ENCODE results near the gene EPS8.

EPS8 gene

GRCh38 chr12:15733136-15733535 is 56.1 kb downstream of the EPS8 start:
- ATAC-seq (ENCODE audit: insufficient read depth, low read depth), result no peak
- no peaks in the 10 kb centered on the region for H3K4me1 ChIP-seq (ENCODE audit: insufficient read depth, low read length)
- H3K9ac ChIP-seq (ENCODE audit: low read depth, low read length), result no peak overlapping the region
- H3K4me2 ChIP-seq (ENCODE audit: insufficient read depth, low read length), result no peak overlapping the region
- H3K27ac ChIP-seq (ENCODE audit: low read length), result no peak overlapping the region
- H3K36me3 ChIP-seq (ENCODE audit: insufficient read depth, low read length), result no peaks in the 10 kb centered on the region
- H3K4me3 ChIP-seq (ENCODE audit: low read depth in 1 of 2, low read length in 2 of 2), result no peak overlapping the region
- H3K79me2 ChIP-seq (ENCODE audit: insufficient read depth, low read length), result no peaks in the 10 kb centered on the region
- no peaks in the 10 kb centered on the region for H4K20me1 ChIP-seq (ENCODE audit: insufficient read depth, low read length)
- no peaks in the 10 kb centered on the region for H3K9me3 ChIP-seq (ENCODE audit: insufficient read depth, low read length, severe bottlenecking)
- TF ChIP-seq EZH2 (IDR thresholded peaks at IDR 0.05; ENCODE audit: borderline replicate concordance, low read depth, low read length, severe bottlenecking) (no peak), CTCF (IDR thresholded peaks at IDR 0.05; ENCODE audit: borderline replicate concordance, extremely low read depth, low read length, poor library complexity, severe bottlenecking) (no peak)
- H2AFZ ChIP-seq (ENCODE audit: low read depth, low read length), result no peak overlapping the region
- peaks cover 12% of the 10 kb centered on the region for H3K27me3 ChIP-seq (ENCODE audit: insufficient read depth, low read length, poor library complexity)
- DNase-seq, result no peak

- no peaks in the 10 kb centered on the region for H3K79me2 ChIP-seq (ENCODE audit: insufficient read depth, low read length)
- no peaks in the 10 kb centered on the region for H3K4me1 ChIP-seq (ENCODE audit: insufficient read depth, low read length)
- TF ChIP-seq EZH2 (IDR thresholded peaks at IDR 0.05; ENCODE audit: borderline replicate concordance, low read depth, low read length, severe bottlenecking), result no peak
- no peak overlapping the region for H3K4me2 ChIP-seq (ENCODE audit: insufficient read depth, low read length)
- H3K36me3 ChIP-seq (ENCODE audit: insufficient read depth, low read length), result no peaks in the 10 kb centered on the region
- no peak overlapping the region for H3K9ac ChIP-seq (ENCODE audit: low read depth, low read length)
- H3K9me3 ChIP-seq (ENCODE audit: insufficient read depth, low read length, severe bottlenecking), result no peaks in the 10 kb centered on the region
- H2AFZ ChIP-seq (ENCODE audit: low read depth, low read length), result no peak overlapping the region
- DNase-seq (no peak), ATAC-seq (ENCODE audit: insufficient read depth, low read depth) (no peak)
- no peak overlapping the region for H3K27ac ChIP-seq (ENCODE audit: low read length)
- no peaks in the 10 kb centered on the region for H4K20me1 ChIP-seq (ENCODE audit: insufficient read depth, low read length)
- no peak overlapping the region for H3K4me3 ChIP-seq (ENCODE audit: low read depth in 1 of 2, low read length in 2 of 2)
- H3K27me3 ChIP-seq (ENCODE audit: insufficient read depth, low read length, poor library complexity), result peaks cover 15% of the 10 kb centered on the region
These were observed 56.7 kb downstream of the EPS8 start for GRCh38 chr12:15732341-15733061.

- no peak for TF ChIP-seq CTCF (IDR thresholded peaks at IDR 0.05; ENCODE audit: borderline replicate concordance, extremely low read depth, low read length, poor library complexity, severe bottlenecking)
- H3K4me3 ChIP-seq (ENCODE audit: low read depth in 1 of 2, low read length in 2 of 2), result no peak overlapping the region
These were observed 57.2 kb downstream of the EPS8 start for GRCh38 chr12:15731940-15732339.

GRCh38 chr12:15729097-15729496 is 60.1 kb downstream of the EPS8 start:
- Histone ChIP-seq H3K27me3 (ENCODE audit: insufficient read depth, low read length, poor library complexity) (peaks cover 6% of the 10 kb centered on the region), H3K27ac (ENCODE audit: low read length) (no peak overlapping the region), H4K20me1 (ENCODE audit: insufficient read depth, low read length) (no peaks in the 10 kb centered on the region), H3K79me2 (ENCODE audit: insufficient read depth, low read length) (no peaks in the 10 kb centered on the region), H3K36me3 (ENCODE audit: insufficient read depth, low read length) (no peaks in the 10 kb centered on the region), H3K4me3 (ENCODE audit: low read depth in 1 of 2, low read length in 2 of 2) (no peak overlapping the region), H3K9me3 (ENCODE audit: insufficient read depth, low read length, severe bottlenecking) (no peaks in the 10 kb centered on the region), H3K4me1 (ENCODE audit: insufficient read depth, low read length) (no peaks in the 10 kb centered on the region), H3K4me2 (ENCODE audit: insufficient read depth, low read length) (no peak overlapping the region), H3K9ac (ENCODE audit: low read depth, low read length) (no peak overlapping the region), H2AFZ (ENCODE audit: low read depth, low read length) (no peak overlapping the region)
- DNase-seq (no peak), ATAC-seq (ENCODE audit: insufficient read depth, low read depth) (no peak)
- no peak for TF ChIP-seq EZH2 (IDR thresholded peaks at IDR 0.05; ENCODE audit: borderline replicate concordance, low read depth, low read length, severe bottlenecking)
- no peak for TF ChIP-seq CTCF (IDR thresholded peaks at IDR 0.05; ENCODE audit: borderline replicate concordance, extremely low read depth, low read length, poor library complexity, severe bottlenecking)

More at GRCh38 chr12:15731940-15732339, 57.2 kb downstream of the EPS8 start:
- Histone ChIP-seq H3K27me3 (ENCODE audit: insufficient read depth, low read length, poor library complexity) (peaks cover 15% of the 10 kb centered on the region), H3K4me1 (ENCODE audit: insufficient read depth, low read length) (no peaks in the 10 kb centered on the region), H3K4me2 (ENCODE audit: insufficient read depth, low read length) (no peak overlapping the region), H3K79me2 (ENCODE audit: insufficient read depth, low read length) (no peaks in the 10 kb centered on the region), H3K36me3 (ENCODE audit: insufficient read depth, low read length) (no peaks in the 10 kb centered on the region), H4K20me1 (ENCODE audit: insufficient read depth, low read length) (no peaks in the 10 kb centered on the region), H3K9ac (ENCODE audit: low read depth, low read length) (no peak overlapping the region), H3K27ac (ENCODE audit: low read length) (no peak overlapping the region), H3K9me3 (ENCODE audit: insufficient read depth, low read length, severe bottlenecking) (no peaks in the 10 kb centered on the region), H2AFZ (ENCODE audit: low read depth, low read length) (no peak overlapping the region)
- DNase-seq (no peak), ATAC-seq (ENCODE audit: insufficient read depth, low read depth) (no peak)

Data from DND-41 (cell line).